ENCODE measurements around the gene ELAVL2. TPM values are rescaled to one million over a fixed set of nuclear protein-coding genes. Genes with fewer than 3 reads are reported as not detected.
"Not testable (repeated sequence)": the region's sequence is repeated elsewhere in the genome, so short reads cannot be mapped to it uniquely, and the experiment has no call there.

Gene ELAVL2
- total RNA-seq, 1 donor from 2014 or later, result not detected

- no peaks in the 10 kb centered on the region for H3K4me1 ChIP-seq
- H3K27ac ChIP-seq, result no peak overlapping the region
- no peak for TF ChIP-seq CTCF (IDR thresholded peaks at IDR 0.05)
- H3K27me3 ChIP-seq (ENCODE audit: low read depth), result no peaks in the 10 kb centered on the region
- no peaks in the 10 kb centered on the region for H3K36me3 ChIP-seq
- intact Hi-C loops (cut with DNase I), result no loop called here
- H3K4me3 ChIP-seq, result no peak overlapping the region
- no peak for DNase-seq
- ATAC-seq, result no peak
- H3K9me3 ChIP-seq, result no peaks in the 10 kb centered on the region
Measured at GRCh38 chr9:23725279-23725946, 100.6 kb downstream of the ELAVL2 start.

GRCh38 chr9:23723672-23724071 lies 102.4 kb downstream of the ELAVL2 start:
- Histone ChIP-seq H3K27ac (no peak overlapping the region), H3K4me3 (no peak overlapping the region), H3K4me1 (no peaks in the 10 kb centered on the region), H3K27me3 (ENCODE audit: low read depth) (no peaks in the 10 kb centered on the region), H3K9me3 (no peaks in the 10 kb centered on the region), H3K36me3 (no peaks in the 10 kb centered on the region)
- intact Hi-C loops (cut with DNase I), result no loop called here
- no peak for ATAC-seq
- no peak for TF ChIP-seq CTCF (IDR thresholded peaks at IDR 0.05)
- no peak for DNase-seq

GRCh38 chr9:23723048-23723447 lies 103.0 kb downstream of the ELAVL2 start:
- H3K27me3 ChIP-seq (ENCODE audit: low read depth); H3K27ac ChIP-seq; H3K4me1 ChIP-seq; intact Hi-C loops (cut with DNase I); ATAC-seq; H3K4me3 ChIP-seq; H3K36me3 ChIP-seq; H3K9me3 ChIP-seq; DNase-seq: not testable (repeated sequence)

- TF ChIP-seq CTCF (IDR thresholded peaks at IDR 0.05), result no peak
- Histone ChIP-seq H3K27me3 (ENCODE audit: low read depth) (no peaks in the 10 kb centered on the region), H3K9me3 (no peaks in the 10 kb centered on the region), H3K4me3 (no peak overlapping the region), H3K4me1 (no peaks in the 10 kb centered on the region), H3K36me3 (no peaks in the 10 kb centered on the region), H3K27ac (no peak overlapping the region)
- intact Hi-C loops (cut with DNase I), result no loop called here
- DNase-seq, result no peak
- ATAC-seq, result no peak
Measured at GRCh38 chr9:23721466-23721865, 104.6 kb downstream of the ELAVL2 start.

- no peaks in the 10 kb centered on the region for H3K27me3 ChIP-seq (ENCODE audit: low read depth)
- H3K4me3 ChIP-seq, result no peak overlapping the region
- intact Hi-C loops (cut with DNase I), result no loop called here
- no peak for TF ChIP-seq CTCF (IDR thresholded peaks at IDR 0.05)
- H3K9me3 ChIP-seq, result no peaks in the 10 kb centered on the region
- H3K27ac ChIP-seq, result no peak overlapping the region
- no peaks in the 10 kb centered on the region for H3K4me1 ChIP-seq
- no peak for ATAC-seq
- H3K36me3 ChIP-seq, result no peaks in the 10 kb centered on the region
- DNase-seq, result no peak
Measured at GRCh38 chr9:23717505-23717904, 108.5 kb downstream of the ELAVL2 start.

- no peak overlapping the region for H3K4me3 ChIP-seq
- H3K27ac ChIP-seq, result no peak overlapping the region
- no peaks in the 10 kb centered on the region for H3K9me3 ChIP-seq
- no peaks in the 10 kb centered on the region for H3K36me3 ChIP-seq
- ATAC-seq, result no peak
- intact Hi-C loops (cut with DNase I), result no loop called here
- DNase-seq, result no peak
- no peak for TF ChIP-seq CTCF (IDR thresholded peaks at IDR 0.05)
- H3K27me3 ChIP-seq (ENCODE audit: low read depth), result no peaks in the 10 kb centered on the region
- H3K4me1 ChIP-seq, result no peaks in the 10 kb centered on the region
Measured at GRCh38 chr9:23707249-23707648, 118.8 kb downstream of the ELAVL2 start.
